Measurements from ENCODE around the gene LPCAT3. TPM values are rescaled to one million over a fixed set of nuclear protein-coding genes. Genes with fewer than 3 reads are reported as not detected.
"Not testable (repeated sequence)": the region's sequence is repeated elsewhere in the genome, so short reads cannot be mapped to it uniquely, and the experiment has no call there.

Gene LPCAT3
- total RNA-seq, 5 donors from 2014 or later (not counting 1 experiment from before 2014, with no cell fraction given): 19.3 to 27.6 (median 22.6) TPM

DNA sequence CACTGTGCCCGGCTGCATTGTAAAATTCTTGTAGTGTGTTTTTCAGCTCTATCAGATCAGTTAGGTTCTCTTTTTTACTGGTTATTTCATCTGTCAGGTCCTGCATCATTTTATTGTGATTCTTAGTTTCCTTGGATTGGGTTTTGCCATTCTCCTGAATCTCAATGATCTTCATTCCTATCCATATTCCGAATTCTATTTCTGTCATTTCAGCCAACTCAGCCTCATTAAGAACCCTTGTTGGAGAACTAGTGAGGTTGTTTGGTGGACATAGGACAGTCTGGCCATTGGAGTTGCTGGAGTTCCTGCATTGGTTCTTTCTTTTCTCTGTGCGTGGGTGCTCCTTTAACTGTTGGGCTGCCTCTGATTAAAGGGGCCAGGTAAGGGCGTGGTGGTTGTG is 36.6 kb upstream of the LPCAT3 start:
- Mint-ChIP-seq H3K4me1 (no peaks in the 10 kb centered on the region), H3K9me3 (no peaks in the 10 kb centered on the region), H3K4me3 (no peak overlapping the region), H3K36me3 (no peaks in the 10 kb centered on the region), H3K27ac (no peak overlapping the region), H3K27me3 (peaks cover 7 to 52% of the 10 kb centered on the region in 2 donors)
- no peaks in the 10 kb centered on the region for H3K36me3 ChIP-seq (ENCODE audit: control insufficient read depth in 2 of 2, extremely low read depth in 1 of 2, insufficient read depth in 1 of 2, low read length in 1 of 2)
- ChIA-PET CTCF (no interaction called here), POLR2A (no interaction called here)
- H3K27ac ChIP-seq (ENCODE audit: low read length): no peak overlapping the region
- ATAC-seq (replicated peaks in 1 of 4): no peak
- no CpG with 5 or more reads among the region's 4 CpGs for WGBS (ENCODE audit: insufficient coverage)
- H3K4me3 ChIP-seq (ENCODE audit: control insufficient read depth in 1 of 2, extremely low read depth in 1 of 2, low read length in 1 of 2): no peak overlapping the region
- DNase-seq: no peak
- no peaks in the 10 kb centered on the region for H3K4me1 ChIP-seq (ENCODE audit: control insufficient read depth in 1 of 2, extremely low read depth in 1 of 2, insufficient read depth in 2 of 2, low read length in 2 of 2)
- peaks cover 0 to 24% of the 10 kb centered on the region in 2 experiments for H3K27me3 ChIP-seq (replicated peaks in 1 of 2; ENCODE audit: control insufficient read depth in 2 of 2, extremely low read depth in 1 of 2, insufficient read depth in 2 of 2, low read length in 1 of 2)
- H3K9me3 ChIP-seq: no peaks in the 10 kb centered on the region

DNA sequence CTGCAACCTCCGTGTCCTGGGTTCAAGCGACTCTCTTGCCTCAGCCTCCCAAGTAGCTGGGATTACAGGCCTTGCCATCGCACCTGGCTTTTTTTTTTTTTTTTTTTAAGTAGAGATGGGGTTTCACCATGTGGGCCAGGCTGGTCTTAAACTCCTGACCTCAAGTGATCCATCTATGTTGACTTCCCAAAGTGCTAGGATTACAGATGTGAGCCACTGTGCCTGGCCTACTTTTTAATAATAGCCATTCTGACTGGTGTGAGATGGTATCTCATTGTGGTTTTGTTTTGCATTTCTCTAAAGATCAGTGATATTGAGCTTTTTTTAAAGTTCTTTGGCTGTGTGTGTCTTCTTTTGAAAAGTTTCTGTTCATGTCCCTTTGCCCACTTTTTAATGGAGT is 31.7 kb upstream of the LPCAT3 start:
- POLR2A ChIA-PET; H3K27me3 Mint-ChIP-seq; H3K27ac ChIP-seq (ENCODE audit: low read length); H3K36me3 ChIP-seq (ENCODE audit: control insufficient read depth in 2 of 2, extremely low read depth in 1 of 2, insufficient read depth in 1 of 2, low read length in 1 of 2); H3K9me3 Mint-ChIP-seq; H3K4me1 ChIP-seq (ENCODE audit: control insufficient read depth in 1 of 2, extremely low read depth in 1 of 2, insufficient read depth in 2 of 2, low read length in 2 of 2); H3K4me3 ChIP-seq (ENCODE audit: control insufficient read depth in 1 of 2, extremely low read depth in 1 of 2, low read length in 1 of 2); H3K27me3 ChIP-seq (replicated peaks in 1 of 2; ENCODE audit: control insufficient read depth in 2 of 2, extremely low read depth in 1 of 2, insufficient read depth in 2 of 2, low read length in 1 of 2); DNase-seq; H3K9me3 ChIP-seq; H3K4me3 Mint-ChIP-seq; ATAC-seq (replicated peaks in 1 of 4); H3K27ac Mint-ChIP-seq; H3K36me3 Mint-ChIP-seq: not testable (repeated sequence)
- CTCF ChIA-PET: interaction anchor here in 1 of 2 donors (0.5 to 0.8 kb wide), 2 partner anchors 9 to 29 kb away, joined by 3 read pairs; no protein-coding TSS in a partner anchor
- peaks cover 10 to 16% (median 16%) of the 10 kb centered on the region in 3 donors for H3K4me1 Mint-ChIP-seq
- WGBS (ENCODE audit: insufficient coverage): no CpG with 5 or more reads among the region's 3 CpGs

DNA sequence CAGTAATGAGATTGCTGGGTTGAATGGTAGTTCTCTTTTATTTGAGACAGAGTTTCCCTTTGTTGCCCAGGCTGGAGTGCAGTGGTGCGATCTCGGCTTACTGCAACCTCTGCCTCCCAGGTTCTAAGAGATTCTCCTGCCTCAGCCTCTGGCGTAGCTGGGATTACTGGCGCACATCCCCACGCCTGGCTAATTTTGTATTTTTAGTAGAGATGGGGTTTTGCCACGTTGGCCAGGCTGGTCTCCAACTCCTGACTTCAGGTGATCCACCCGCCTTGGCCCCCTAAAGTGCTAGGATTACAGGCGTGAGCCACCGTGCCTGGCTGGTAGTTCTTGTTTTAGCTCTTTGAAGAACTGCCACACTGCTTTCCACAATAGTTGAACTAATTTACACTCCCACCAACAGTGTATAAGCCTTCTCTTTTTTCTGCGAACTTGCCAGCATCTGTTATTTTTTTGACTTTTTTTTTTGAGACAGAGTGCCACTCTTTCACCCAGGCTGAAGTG is 31.2 kb upstream of the LPCAT3 start:
- CTCF ChIA-PET: interaction anchor here in 1 of 2 donors (0.5 kb wide), 1 partner anchor 10 kb away, joined by 3 read pairs; no protein-coding TSS in a partner anchor

DNA sequence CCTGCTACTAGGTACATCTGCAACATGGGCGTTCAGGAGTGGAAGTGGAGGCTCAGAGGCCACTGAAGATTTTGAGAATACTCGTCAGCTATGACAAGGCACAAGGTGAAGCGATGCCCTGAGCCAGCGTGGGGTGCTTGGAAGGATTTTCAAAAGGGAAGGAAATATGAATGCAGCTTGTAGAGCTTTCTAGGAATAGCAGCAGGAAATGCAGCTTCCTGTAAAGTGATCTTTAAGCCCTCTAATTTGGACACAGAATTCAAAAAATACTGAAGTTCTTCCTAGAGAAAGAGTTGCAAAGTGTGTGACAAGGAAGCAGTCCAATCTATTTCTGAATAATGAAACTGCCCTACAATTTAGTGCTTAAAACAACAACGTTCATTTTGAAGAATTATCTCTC is 29.0 kb upstream of the LPCAT3 start:
- H3K36me3 Mint-ChIP-seq: no peaks in the 10 kb centered on the region
- H3K27me3 Mint-ChIP-seq: peaks cover 0 to 2% of the 10 kb centered on the region in 2 donors
- CTCF ChIA-PET: no interaction called here
- Histone ChIP-seq H3K4me1 (ENCODE audit: control insufficient read depth in 1 of 2, extremely low read depth in 1 of 2, insufficient read depth in 2 of 2, low read length in 2 of 2) (peaks cover 5 to 9% of the 10 kb centered on the region in 2 experiments), H3K4me3 (ENCODE audit: control insufficient read depth in 1 of 2, extremely low read depth in 1 of 2, low read length in 1 of 2) (no peak overlapping the region), H3K9me3 (no peaks in the 10 kb centered on the region), H3K27me3 (replicated peaks in 1 of 2; ENCODE audit: control insufficient read depth in 2 of 2, extremely low read depth in 1 of 2, insufficient read depth in 2 of 2, low read length in 1 of 2) (no peaks in the 10 kb centered on the region), H3K27ac (ENCODE audit: low read length) (no peak overlapping the region), H3K36me3 (ENCODE audit: control insufficient read depth in 2 of 2, extremely low read depth in 1 of 2, insufficient read depth in 1 of 2, low read length in 1 of 2) (no peaks in the 10 kb centered on the region)
- H3K4me3 Mint-ChIP-seq: no peak overlapping the region
- ATAC-seq (replicated peaks in 1 of 4) (no peak), DNase-seq (no peak)
- peaks cover 10 to 16% (median 16%) of the 10 kb centered on the region in 3 donors for H3K4me1 Mint-ChIP-seq
- H3K9me3 Mint-ChIP-seq: no peaks in the 10 kb centered on the region
- peak overlapping the region in 1 of 2 donors; percentile 33 for H3K27ac Mint-ChIP-seq
- POLR2A ChIA-PET: no interaction called here
- WGBS (ENCODE audit: insufficient coverage): 45% methylated on average over 4 of the region's 5 CpGs

More for the DNA sequence above, 31.2 kb upstream of the LPCAT3 start:
- H3K9me3 ChIP-seq; H3K4me1 ChIP-seq (ENCODE audit: control insufficient read depth in 1 of 2, extremely low read depth in 1 of 2, insufficient read depth in 2 of 2, low read length in 2 of 2); H3K9me3 Mint-ChIP-seq; H3K4me3 Mint-ChIP-seq; POLR2A ChIA-PET; H3K27me3 Mint-ChIP-seq; H3K36me3 Mint-ChIP-seq; H3K4me3 ChIP-seq (ENCODE audit: control insufficient read depth in 1 of 2, extremely low read depth in 1 of 2, low read length in 1 of 2); H3K27me3 ChIP-seq (replicated peaks in 1 of 2; ENCODE audit: control insufficient read depth in 2 of 2, extremely low read depth in 1 of 2, insufficient read depth in 2 of 2, low read length in 1 of 2); H3K27ac Mint-ChIP-seq; DNase-seq; ATAC-seq (replicated peaks in 1 of 4); H3K36me3 ChIP-seq (ENCODE audit: control insufficient read depth in 2 of 2, extremely low read depth in 1 of 2, insufficient read depth in 1 of 2, low read length in 1 of 2); H3K27ac ChIP-seq (ENCODE audit: low read length): not testable (repeated sequence)
- peaks cover 10 to 16% (median 16%) of the 10 kb centered on the region in 3 donors for H3K4me1 Mint-ChIP-seq
- WGBS (ENCODE audit: insufficient coverage): 100% methylated on average over 5 of the region's 10 CpGs

DNA sequence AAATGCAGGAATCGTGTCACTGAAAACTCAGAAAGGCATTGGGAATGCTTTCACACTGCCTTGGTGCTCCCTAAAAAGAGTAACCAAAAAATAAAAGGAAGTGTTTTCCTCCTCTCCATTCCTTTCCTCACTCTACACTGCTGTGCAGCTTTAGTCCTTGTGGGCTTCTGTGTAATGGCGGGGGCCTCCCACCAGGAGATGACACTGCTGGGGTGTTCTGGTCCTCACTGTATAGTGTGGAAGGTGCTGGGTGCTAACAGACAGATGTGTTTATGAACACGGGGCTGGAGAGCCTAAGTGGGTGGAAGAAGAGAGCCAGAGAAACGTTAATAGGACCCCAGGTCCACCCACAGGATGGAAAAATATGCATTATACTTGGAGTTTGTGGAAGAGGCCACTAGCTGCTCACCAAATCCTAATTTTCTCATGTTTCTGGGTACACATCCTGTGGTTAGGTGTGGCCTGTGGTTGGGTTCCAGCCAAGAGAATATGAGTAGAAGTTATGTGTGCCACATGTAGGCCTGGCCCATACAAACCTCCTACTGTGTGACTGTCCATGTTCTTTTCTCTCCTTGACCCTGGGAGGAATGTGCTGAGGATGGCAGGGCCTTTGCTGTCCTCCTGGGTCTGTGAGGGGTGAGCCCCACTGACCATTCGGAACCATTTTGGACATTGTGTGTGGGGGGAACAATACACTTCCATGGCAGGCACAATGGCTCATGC is 28.3 kb upstream of the LPCAT3 start:
- no peak for DNase-seq
- Histone ChIP-seq H3K36me3 (ENCODE audit: control insufficient read depth in 2 of 2, extremely low read depth in 1 of 2, insufficient read depth in 1 of 2, low read length in 1 of 2) (no peaks in the 10 kb centered on the region), H3K4me3 (ENCODE audit: control insufficient read depth in 1 of 2, extremely low read depth in 1 of 2, low read length in 1 of 2) (no peak overlapping the region), H3K4me1 (ENCODE audit: control insufficient read depth in 1 of 2, extremely low read depth in 1 of 2, insufficient read depth in 2 of 2, low read length in 2 of 2) (peaks cover 5 to 9% of the 10 kb centered on the region in 2 experiments), H3K9me3 (no peaks in the 10 kb centered on the region), H3K27ac (ENCODE audit: low read length) (no peak overlapping the region), H3K27me3 (replicated peaks in 1 of 2; ENCODE audit: control insufficient read depth in 2 of 2, extremely low read depth in 1 of 2, insufficient read depth in 2 of 2, low read length in 1 of 2) (no peaks in the 10 kb centered on the region)
- ChIA-PET POLR2A (no interaction called here), CTCF (no interaction called here)
- WGBS (ENCODE audit: insufficient coverage): 83% methylated on average over 1 of the region's 5 CpGs
- Mint-ChIP-seq H3K4me1 (peaks cover 10 to 16% (median 16%) of the 10 kb centered on the region in 3 donors), H3K27me3 (peaks cover 0 to 2% of the 10 kb centered on the region in 2 donors), H3K4me3 (no peak overlapping the region), H3K36me3 (no peaks in the 10 kb centered on the region), H3K9me3 (no peaks in the 10 kb centered on the region), H3K27ac (no peak overlapping the region)
- no peak for ATAC-seq (replicated peaks in 1 of 4)

DNA sequence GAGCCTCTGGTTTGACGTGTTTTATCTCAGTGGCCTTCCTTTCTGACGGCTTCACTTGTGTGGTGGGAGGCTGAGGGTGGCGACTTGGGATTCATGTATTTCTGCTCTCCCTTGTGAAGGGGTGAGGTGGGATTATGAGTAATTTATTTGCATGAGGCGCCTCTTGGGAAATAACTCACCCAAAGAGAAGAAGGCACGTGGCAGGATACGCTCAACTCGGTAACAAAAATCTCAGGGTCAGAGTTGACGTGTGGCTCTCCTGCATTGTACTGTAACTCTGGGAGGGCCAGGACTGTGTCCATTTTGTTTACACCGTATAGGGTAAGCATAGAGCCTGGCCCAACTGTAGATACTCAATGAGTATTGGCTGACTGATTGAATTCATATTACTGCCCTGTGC is 27.6 kb upstream of the LPCAT3 start:
- peaks cover 10 to 16% (median 16%) of the 10 kb centered on the region in 3 donors for H3K4me1 Mint-ChIP-seq
- no peaks in the 10 kb centered on the region for H3K9me3 ChIP-seq
- DNase-seq: no peak
- no peaks in the 10 kb centered on the region for H3K27me3 ChIP-seq (replicated peaks in 1 of 2; ENCODE audit: control insufficient read depth in 2 of 2, extremely low read depth in 1 of 2, insufficient read depth in 2 of 2, low read length in 1 of 2)
- peaks cover 5 to 9% of the 10 kb centered on the region in 2 experiments for H3K4me1 ChIP-seq (ENCODE audit: control insufficient read depth in 1 of 2, extremely low read depth in 1 of 2, insufficient read depth in 2 of 2, low read length in 2 of 2)
- no peaks in the 10 kb centered on the region for H3K36me3 Mint-ChIP-seq
- H3K27ac ChIP-seq (ENCODE audit: low read length): no peak overlapping the region
- H3K36me3 ChIP-seq (ENCODE audit: control insufficient read depth in 2 of 2, extremely low read depth in 1 of 2, insufficient read depth in 1 of 2, low read length in 1 of 2): no peaks in the 10 kb centered on the region
- H3K9me3 Mint-ChIP-seq: no peaks in the 10 kb centered on the region
- 89% methylated on average over 8 of the region's 9 CpGs for whole genome bisulfite sequencing (ENCODE audit: insufficient coverage)
- no peak overlapping the region for H3K27ac Mint-ChIP-seq
- H3K4me3 ChIP-seq (ENCODE audit: control insufficient read depth in 1 of 2, extremely low read depth in 1 of 2, low read length in 1 of 2): no peak overlapping the region
- ChIA-PET CTCF (no interaction called here), POLR2A (no interaction called here)
- no peak for ATAC-seq (replicated peaks in 1 of 4)
- H3K4me3 Mint-ChIP-seq: no peak overlapping the region
- no peaks in the 10 kb centered on the region for H3K27me3 Mint-ChIP-seq
